Endothelial cell (in vitro differentiated cells): ENCODE measurements around the gene MFN2. TPM values are rescaled to one million over a fixed set of nuclear protein-coding genes. Genes with fewer than 3 reads are reported as not detected.

Source experiments
- DNase-seq: peaks from one replicate; pipeline ENCODE4 v3.0.0; 2021; ENCODE audit warnings: low spot score
- H3K27ac Mint-ChIP-seq: one replicate; pipeline ENCODE4 v1.8.0; 2021; ENCODE audit warnings: mixed read lengths, inconsistent platforms; ENCODE audit not compliant: unreplicated experiment
- H3K27me3 Mint-ChIP-seq: one replicate; pipeline ENCODE4 v1.8.0; 2021; ENCODE audit warnings: mild to moderate bottlenecking, moderate library complexity, mixed read lengths, inconsistent platforms; ENCODE audit not compliant: unreplicated experiment
- H3K36me3 Mint-ChIP-seq: one replicate; pipeline ENCODE4 v1.8.0; 2021; ENCODE audit warnings: mild to moderate bottlenecking, low read depth, mixed read lengths, inconsistent platforms; ENCODE audit not compliant: unreplicated experiment
- H3K4me1 Mint-ChIP-seq: one replicate; pipeline ENCODE4 v1.8.0; 2021; ENCODE audit warnings: mild to moderate bottlenecking, mixed read lengths, inconsistent platforms; ENCODE audit not compliant: unreplicated experiment
- H3K4me3 Mint-ChIP-seq: one replicate; pipeline ENCODE4 v1.8.0; 2021; ENCODE audit warnings: mild to moderate bottlenecking, mixed read lengths, inconsistent platforms; ENCODE audit not compliant: unreplicated experiment
- H3K9me3 Mint-ChIP-seq: one replicate; pipeline ENCODE4 v1.8.0; 2021; ENCODE audit warnings: mixed read lengths, inconsistent platforms; ENCODE audit not compliant: unreplicated experiment
- total RNA-seq: library from RNA; stranded (reverse); fragmentation: NEBNext Ultra II Directional; extraction: Animal tissue kit (Norgen Biotek cat#: 25700); gene quantifications from one replicate; pipeline ENCODE4 v1.2.1, GENCODE V29; 2021; ENCODE audit not compliant: unreplicated experiment
- TF ChIP-seq, protein P1 (sequence below): fragments of 200-600 bp; sonication (generic); IDR thresholded peaks from one replicate; pipeline ENCODE4 v1.5.0; 2021; ENCODE audit warnings: antibody characterized with exemption; ENCODE audit not compliant: unreplicated experiment

Gene MFN2
- total RNA-seq, 1 donor from 2014 or later = 59.4 TPM

- H3K9me3 Mint-ChIP-seq = no peaks in the 10 kb centered on the region
- no peaks in the 10 kb centered on the region for H3K4me1 Mint-ChIP-seq
- H3K4me3 Mint-ChIP-seq = no peak overlapping the region
- DNase-seq = no peak
- H3K36me3 Mint-ChIP-seq = peaks cover 27% of the 10 kb centered on the region
- H3K27me3 Mint-ChIP-seq = peaks cover 3% of the 10 kb centered on the region
- H3K27ac Mint-ChIP-seq = no peak overlapping the region
- TF ChIP-seq, protein P1, sequence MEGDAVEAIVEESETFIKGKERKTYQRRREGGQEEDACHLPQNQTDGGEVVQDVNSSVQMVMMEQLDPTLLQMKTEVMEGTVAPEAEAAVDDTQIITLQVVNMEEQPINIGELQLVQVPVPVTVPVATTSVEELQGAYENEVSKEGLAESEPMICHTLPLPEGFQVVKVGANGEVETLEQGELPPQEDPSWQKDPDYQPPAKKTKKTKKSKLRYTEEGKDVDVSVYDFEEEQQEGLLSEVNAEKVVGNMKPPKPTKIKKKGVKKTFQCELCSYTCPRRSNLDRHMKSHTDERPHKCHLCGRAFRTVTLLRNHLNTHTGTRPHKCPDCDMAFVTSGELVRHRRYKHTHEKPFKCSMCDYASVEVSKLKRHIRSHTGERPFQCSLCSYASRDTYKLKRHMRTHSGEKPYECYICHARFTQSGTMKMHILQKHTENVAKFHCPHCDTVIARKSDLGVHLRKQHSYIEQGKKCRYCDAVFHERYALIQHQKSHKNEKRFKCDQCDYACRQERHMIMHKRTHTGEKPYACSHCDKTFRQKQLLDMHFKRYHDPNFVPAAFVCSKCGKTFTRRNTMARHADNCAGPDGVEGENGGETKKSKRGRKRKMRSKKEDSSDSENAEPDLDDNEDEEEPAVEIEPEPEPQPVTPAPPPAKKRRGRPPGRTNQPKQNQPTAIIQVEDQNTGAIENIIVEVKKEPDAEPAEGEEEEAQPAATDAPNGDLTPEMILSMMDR = no peak
Observed at GRCh38 chr1:11952455-11953109, 27.7 kb upstream of the MFN2 start.

GRCh38 chr1:11955221-11955620 lies 25.0 kb upstream of the MFN2 start:
- TF ChIP-seq, protein P1 = no peak
- Mint-ChIP-seq H3K4me3 (no peak overlapping the region), H3K27me3 (peaks cover 3% of the 10 kb centered on the region), H3K36me3 (peaks cover 18% of the 10 kb centered on the region), H3K27ac (no peak overlapping the region), H3K4me1 (peaks cover 3% of the 10 kb centered on the region), H3K9me3 (no peaks in the 10 kb centered on the region)
- no peak for DNase-seq

DNA sequence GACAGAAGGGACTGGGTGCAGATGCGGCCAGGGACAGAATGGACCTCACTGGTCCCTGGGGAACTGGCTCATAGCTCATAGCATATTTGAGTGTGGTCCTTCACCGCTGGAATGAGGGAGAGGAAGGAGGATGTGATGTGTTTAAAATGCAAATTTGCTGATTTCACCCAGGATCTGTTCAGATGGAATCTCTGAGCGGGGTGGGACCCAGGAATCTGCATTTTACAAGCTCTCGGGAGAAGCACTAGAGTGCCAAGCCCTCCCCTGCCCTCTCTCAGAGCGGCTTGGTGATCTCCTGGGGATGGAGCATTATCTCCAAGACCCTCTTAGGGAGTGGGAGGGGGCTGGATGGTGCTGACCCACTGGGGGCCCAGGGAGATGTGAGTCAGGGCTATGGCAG lies 22.8 kb upstream of the MFN2 start:
- DNase-seq = no peak
- TF ChIP-seq, protein P1 = no peak
- peaks cover 15% of the 10 kb centered on the region for H3K36me3 Mint-ChIP-seq
- no peaks in the 10 kb centered on the region for H3K27me3 Mint-ChIP-seq
- H3K27ac Mint-ChIP-seq = no peak overlapping the region
- H3K9me3 Mint-ChIP-seq = no peaks in the 10 kb centered on the region
- peaks cover 5% of the 10 kb centered on the region for H3K4me1 Mint-ChIP-seq
- peak overlapping the region; percentile 22 for H3K4me3 Mint-ChIP-seq

DNA sequence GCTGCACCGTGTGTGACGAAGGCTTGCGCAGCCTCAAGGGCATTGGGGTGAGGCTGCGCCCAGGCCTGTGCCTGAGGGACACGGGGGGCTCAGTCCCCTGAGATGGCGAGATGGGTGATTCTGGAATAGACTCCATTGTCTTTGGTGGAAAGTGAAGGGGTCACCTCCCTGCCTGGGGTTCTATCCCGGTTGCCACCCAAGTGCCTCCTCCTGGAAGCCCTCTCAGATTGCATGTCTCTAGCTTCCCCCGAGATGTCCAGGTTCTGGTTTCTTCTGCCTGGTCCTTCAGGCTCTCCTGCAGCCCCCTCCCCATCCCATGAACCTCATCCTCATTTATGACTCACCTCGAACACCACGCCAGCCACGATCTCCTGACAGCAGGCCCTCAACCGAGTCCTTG lies 22.3 kb upstream of the MFN2 start:
- H3K9me3 Mint-ChIP-seq = no peaks in the 10 kb centered on the region
- no peaks in the 10 kb centered on the region for H3K27me3 Mint-ChIP-seq
- peaks cover 5% of the 10 kb centered on the region for H3K4me1 Mint-ChIP-seq
- H3K36me3 Mint-ChIP-seq = peaks cover 15% of the 10 kb centered on the region
- DNase-seq = no peak
- H3K4me3 Mint-ChIP-seq = no peak overlapping the region
- no peak overlapping the region for H3K27ac Mint-ChIP-seq
- TF ChIP-seq, protein P1 = no peak

- DNase-seq = no peak
- H3K36me3 Mint-ChIP-seq = peaks cover 23% of the 10 kb centered on the region
- peak overlapping the region; percentile 30 for H3K27ac Mint-ChIP-seq
- H3K9me3 Mint-ChIP-seq = no peaks in the 10 kb centered on the region
- no peaks in the 10 kb centered on the region for H3K27me3 Mint-ChIP-seq
- TF ChIP-seq, protein P1 = no peak
- peak overlapping the region; percentile 65 for H3K4me3 Mint-ChIP-seq
- H3K4me1 Mint-ChIP-seq = peaks cover 5% of the 10 kb centered on the region
Observed at GRCh38 chr1:11960276-11960675, 20.0 kb upstream of the MFN2 start.
